Neural progenitor cell (in vitro differentiated cells): ENCODE data around the gene ABTB1. TPM values are rescaled to one million over a fixed set of nuclear protein-coding genes. Genes with fewer than 3 reads are reported as not detected.
A peak's percentile ranks its signal among the peaks of the same experiment; 100 is the strongest.

Experiments used
- DNase-seq: peaks from one replicate; pipeline ENCODE4 v3.0.0-alpha.2; 2016; ENCODE audit warnings: low spot score
- H2AFZ ChIP-seq: fragments of 200-600 bp; sonication (generic); replicated peaks from 2 replicates; pipeline ENCODE4 v1.6.1; 2016; ENCODE audit warnings: antibody characterized with exemption
- H3F3A ChIP-seq: fragments of 200-600 bp; sonication (generic); 2 replicates; pipeline ENCODE4 v1.6.1; 2016; ENCODE audit warnings: antibody characterized with exemption, low read depth
- H3K27ac ChIP-seq: fragments of 200-600 bp; sonication (generic); 2 replicates; pipeline ENCODE4 v1.5.1; 2016; ENCODE audit warnings: mild to moderate bottlenecking
- H3K27me3 ChIP-seq: fragments of 200-600 bp; sonication (generic); 2 replicates; pipeline ENCODE4 v1.6.1; 2016; ENCODE audit warnings: mild to moderate bottlenecking, moderate library complexity
- H3K36me3 ChIP-seq: fragments of 200-600 bp; sonication (generic); 2 replicates; pipeline ENCODE4 v1.5.1; 2016
- H3K4me1 ChIP-seq: fragments of 200-600 bp; sonication (generic); 2 replicates; pipeline ENCODE4 v1.6.1; 2016; ENCODE audit warnings: mixed run types
- H3K4me2 ChIP-seq: fragments of 200-600 bp; sonication (generic); 2 replicates; pipeline ENCODE4 v1.6.1; 2016
- H3K4me3 ChIP-seq: fragments of 200-600 bp; sonication (generic); 2 replicates; pipeline ENCODE4 v1.5.1; 2016
- H3K79me2 ChIP-seq: fragments of 200-600 bp; sonication (generic); 2 replicates; pipeline ENCODE4 v1.6.1; 2016; ENCODE audit warnings: low read depth
- H3K9ac ChIP-seq: fragments of 200-600 bp; sonication (generic); 2 replicates; pipeline ENCODE4 v1.6.1; 2016
- H3K9me3 ChIP-seq: fragments of 200-600 bp; sonication (generic); 2 replicates; pipeline ENCODE4 v1.5.1; 2016; ENCODE audit warnings: low read depth
- H4K20me1 ChIP-seq: fragments of 200-600 bp; sonication (generic); 2 replicates; pipeline ENCODE4 v1.6.1; 2016; ENCODE audit warnings: low read depth
- H3K27ac Mint-ChIP-seq: 3 replicates; pipeline ENCODE4 v1.8.0; 2021; ENCODE audit warnings: mixed read lengths
- H3K27me3 Mint-ChIP-seq: 2 replicates; pipeline ENCODE4 v1.8.0; 2022; ENCODE audit warnings: low read depth, mild to moderate bottlenecking, inconsistent platforms, moderate library complexity, mixed read lengths; ENCODE audit not compliant: insufficient read depth
- H3K36me3 Mint-ChIP-seq: 3 replicates; pipeline ENCODE4 v1.8.0; 2021; ENCODE audit warnings: mixed read lengths
- H3K4me1 Mint-ChIP-seq: 3 replicates; pipeline ENCODE4 v1.8.0; 2021; ENCODE audit warnings: mixed read lengths
- H3K4me3 Mint-ChIP-seq: 3 replicates; pipeline ENCODE4 v1.8.0; 2021; ENCODE audit warnings: mild to moderate bottlenecking, moderate library complexity, mixed read lengths
- H3K9me3 Mint-ChIP-seq: 3 replicates; pipeline ENCODE4 v1.8.0; 2020; ENCODE audit warnings: mixed read lengths
- CTCF ChIP-seq: fragments of 200-600 bp; sonication (generic); IDR thresholded peaks from 2 replicates; pipeline ENCODE4 v1.5.1; 2017; ENCODE audit warnings: antibody characterized with exemption, mild to moderate bottlenecking
- EZH2 ChIP-seq: fragments of 200-600 bp; sonication (generic); IDR thresholded peaks from 2 replicates; pipeline ENCODE4 v1.6.1; 2017; ENCODE audit warnings: antibody characterized with exemption, mild to moderate bottlenecking, moderate library complexity
- EZH2phosphoT487 ChIP-seq: fragments of 200-600 bp; sonication (generic); IDR thresholded peaks from 2 replicates; pipeline ENCODE4 v1.6.1; 2017; ENCODE audit warnings: antibody characterized with exemption
- total RNA-seq: library from RNA; depleted of rRNA; stranded (reverse); fragments of >200 nt; gene quantifications from 2 replicates; pipeline ENCODE4 v1.2.3, GENCODE V29; 2015; ENCODE audit warnings: low replicate concordance

Gene ABTB1
- total RNA-seq, 1 donor from 2014 or later = 2.4 TPM

GRCh38 chr3:127716384-127716783 lies 43.6 kb downstream of the ABTB1 start:
- Histone ChIP-seq H3K79me2 (no peaks in the 10 kb centered on the region), H3F3A (peaks cover 8% of the 10 kb centered on the region), H3K4me1 (peaks cover 18% of the 10 kb centered on the region), H3K36me3 (no peaks in the 10 kb centered on the region), H3K4me3 (no peak overlapping the region), H3K9me3 (no peaks in the 10 kb centered on the region), H2AFZ (no peak overlapping the region), H3K27ac (no peak overlapping the region), H3K4me2 (no peak overlapping the region), H4K20me1 (no peaks in the 10 kb centered on the region), H3K9ac (no peak overlapping the region), H3K27me3 (no peaks in the 10 kb centered on the region)
- Mint-ChIP-seq H3K27me3 (peaks cover 10% of the 10 kb centered on the region), H3K27ac (no peak overlapping the region), H3K4me1 (peaks cover 33% of the 10 kb centered on the region), H3K9me3 (no peaks in the 10 kb centered on the region), H3K36me3 (no peaks in the 10 kb centered on the region), H3K4me3 (no peak overlapping the region)
- no peak for TF ChIP-seq CTCF
- TF ChIP-seq EZH2phosphoT487 = no peak
- no peak for TF ChIP-seq EZH2
- no peak for DNase-seq

GRCh38 chr3:127717357-127718244 lies 44.8 kb downstream of the ABTB1 start:
- Histone ChIP-seq H3K36me3 (no peaks in the 10 kb centered on the region), H3K79me2 (no peaks in the 10 kb centered on the region), H3F3A (peaks cover 8% of the 10 kb centered on the region), H3K27me3 (no peaks in the 10 kb centered on the region), H3K4me1 (peaks cover 20% of the 10 kb centered on the region), H3K27ac (no peak overlapping the region), H3K4me3 (no peak overlapping the region), H2AFZ (no peak overlapping the region), H3K9me3 (no peaks in the 10 kb centered on the region), H3K4me2 (peak overlapping the region; percentile 22), H4K20me1 (no peaks in the 10 kb centered on the region), H3K9ac (no peak overlapping the region)
- H3K9me3 Mint-ChIP-seq = no peaks in the 10 kb centered on the region
- DNase-seq = no peak
- H3K27ac Mint-ChIP-seq = no peak overlapping the region
- H3K36me3 Mint-ChIP-seq = no peaks in the 10 kb centered on the region
- H3K4me3 Mint-ChIP-seq = no peak overlapping the region
- peaks cover 9% of the 10 kb centered on the region for H3K27me3 Mint-ChIP-seq
- H3K4me1 Mint-ChIP-seq = peaks cover 35% of the 10 kb centered on the region
- TF ChIP-seq EZH2phosphoT487 = no peak
- TF ChIP-seq EZH2 = no peak
- TF ChIP-seq CTCF = no peak

GRCh38 chr3:127718245-127718915 lies 45.6 kb downstream of the ABTB1 start:
- Histone ChIP-seq H3K4me2 (no peak overlapping the region), H3K9ac (no peak overlapping the region), H4K20me1 (no peaks in the 10 kb centered on the region), H3K4me3 (no peak overlapping the region), H3K27me3 (no peaks in the 10 kb centered on the region), H3K36me3 (no peaks in the 10 kb centered on the region), H2AFZ (no peak overlapping the region), H3K9me3 (no peaks in the 10 kb centered on the region), H3K79me2 (no peaks in the 10 kb centered on the region), H3K4me1 (peaks cover 28% of the 10 kb centered on the region), H3F3A (peaks cover 15% of the 10 kb centered on the region), H3K27ac (no peak overlapping the region)
- Mint-ChIP-seq H3K4me3 (no peak overlapping the region), H3K36me3 (no peaks in the 10 kb centered on the region), H3K9me3 (no peaks in the 10 kb centered on the region), H3K27me3 (peaks cover 10% of the 10 kb centered on the region), H3K27ac (peak overlapping the region; percentile 89), H3K4me1 (peaks cover 38% of the 10 kb centered on the region)
- DNase-seq = no peak
- TF ChIP-seq CTCF = no peak
- TF ChIP-seq EZH2 = no peak
- no peak for TF ChIP-seq EZH2phosphoT487
